ENCODE data around the gene MTA1. TPM values are rescaled to one million over a fixed set of nuclear protein-coding genes. Genes with fewer than 3 reads are reported as not detected.

The MTA1 gene
- polyA plus RNA-seq, 2 of the 4 experiments (the other 2 are of a cell fraction) = 46.8 to 86.7 TPM

GRCh38 chr14:105492971-105493871, 73.6 kb downstream of the MTA1 start:
- FAIRE-seq (no peak), DNase-seq (ENCODE audit: low read depth in 1 of 2, low spot score in 1 of 2) (peak in 1 of 2 experiments; percentile 5), ATAC-seq (no peak)
- Histone ChIP-seq H3K27ac (no peak overlapping the region), H3K4me3 (no peak overlapping the region), H3K9me3 (no peaks in the 10 kb centered on the region), H3K4me1 (peaks cover 23% of the 10 kb centered on the region), H3K4me2 (no peak overlapping the region)
- ChIA-PET POLR2A (interaction anchor here (1.8 kb wide), 1 partner anchor 35 kb away, joined by 4 read pairs; no protein-coding TSS in a partner anchor), CTCF (interaction anchor here (0.7 to 3.2 kb wide), 5 partner anchors 9 to 35 kb away, joined by 3 to 29 read pairs (median 4); no protein-coding TSS in a partner anchor)
- WGBS (ENCODE audit: missing lambda C conversion rate) = 85% methylated on average over 15 of the region's 20 CpGs
- TF ChIP-seq CBX8 (IDR thresholded peaks at IDR 0.05) = no peak
- TF ChIP-seq POLR2A (IDR thresholded peaks at IDR 0.05; ENCODE audit: low read length) = no peak
- TF ChIP-seq MAX (IDR thresholded peaks at IDR 0.05) = no peak
- TF ChIP-seq TFCP2L1 (CRISPR knock-in tag; IDR thresholded peaks at IDR 0.05) = no peak
- no peak for TF ChIP-seq REST (IDR thresholded peaks at IDR 0.05)
- no peak for TF ChIP-seq HMGXB4 (CRISPR knock-in tag; IDR thresholded peaks at IDR 0.05; ENCODE audit: borderline replicate concordance)
- no peak for TF ChIP-seq ZSCAN20 (CRISPR knock-in tag; IDR thresholded peaks at IDR 0.05)
- no peak for TF ChIP-seq MAFK (IDR thresholded peaks at IDR 0.05; ENCODE audit: partially characterized antibody)
- no peak for TF ChIP-seq SMC3 (IDR thresholded peaks at IDR 0.05)
- no peak for TF ChIP-seq SREBF2 (IDR thresholded peaks at IDR 0.05)

- FAIRE-seq (no peak), DNase-seq (ENCODE audit: low read depth in 1 of 2, low spot score in 1 of 2) (peak in 1 of 2 experiments; percentile 3), ATAC-seq (no peak)
- Histone ChIP-seq H3K27ac (no peak overlapping the region), H3K4me1 (peaks cover 14% of the 10 kb centered on the region), H3K4me2 (no peak overlapping the region), H3K9me3 (no peaks in the 10 kb centered on the region), H3K4me3 (no peak overlapping the region)
- TF ChIP-seq PHF8 (IDR thresholded peaks at IDR 0.05; ENCODE audit: borderline replicate concordance, low read depth) (no peak), RAD21 (conservative IDR thresholded peaks at IDR 0.05 in 1 of 2, IDR thresholded peaks at IDR 0.05 in 1 of 2) (no peak), JUN (IDR thresholded peaks at IDR 0.05) (no peak), NPAS2 (CRISPR knock-in tag; IDR thresholded peaks at IDR 0.05; ENCODE audit: borderline replicate concordance) (no peak), CHD4 (IDR thresholded peaks at IDR 0.05; ENCODE audit: borderline replicate concordance) (no peak), ZC3H11A (IDR thresholded peaks at IDR 0.05) (no peak), BHLHE40 (IDR thresholded peaks at IDR 0.05; ENCODE audit: low read depth, low read length) (no peak), MAFK (IDR thresholded peaks at IDR 0.05; ENCODE audit: partially characterized antibody) (no peak), ATOH8 (CRISPR knock-in tag; IDR thresholded peaks at IDR 0.05; ENCODE audit: low read depth) (no peak), RARB (CRISPR knock-in tag; IDR thresholded peaks at IDR 0.05) (no peak), ZFP36 (IDR thresholded peaks at IDR 0.05; ENCODE audit: borderline replicate concordance, partially characterized antibody) (no peak), SREBF2 (IDR thresholded peaks at IDR 0.05) (no peak), HOXB5 (CRISPR knock-in tag; IDR thresholded peaks at IDR 0.05) (no peak), HOXA7 (CRISPR knock-in tag; IDR thresholded peaks at IDR 0.05) (no peak), EHF (CRISPR knock-in tag; IDR thresholded peaks at IDR 0.05) (no peak)
- ChIA-PET CTCF (interaction anchor here (0.7 to 3.2 kb wide), 3 partner anchors 8 to 34 kb away, joined by 4 to 29 read pairs (median 4); no protein-coding TSS in a partner anchor), POLR2A (no interaction called here)
- 73% methylated on average over 2 of the region's 16 CpGs for WGBS (ENCODE audit: missing lambda C conversion rate)
Measured at GRCh38 chr14:105493921-105494605, 74.4 kb downstream of the MTA1 start.
